ENCODE measurements around the gene ABCC8. TPM values are rescaled to one million over a fixed set of nuclear protein-coding genes. Genes with fewer than 3 reads are reported as not detected.
"Not testable (repeated sequence)": the region's sequence is repeated elsewhere in the genome, so short reads cannot be mapped to it uniquely, and the experiment has no call there.

Gene ABCC8
- total RNA-seq, 1 donor: not detected

GRCh38 chr11:17431139-17431538, 45.5 kb downstream of the ABCC8 start:
- no peak for DNase-seq (ENCODE audit: insufficient read length, low spot score, missing footprints)
- H3K4me1 ChIP-seq (ENCODE audit: insufficient read depth, low read length): no peaks in the 10 kb centered on the region
- TF ChIP-seq CTCF (IDR thresholded peaks at IDR 0.05; ENCODE audit: extremely low read depth, low read depth, low read length): no peak
- H3K4me3 ChIP-seq (ENCODE audit: insufficient read depth, low read length): no peak overlapping the region
- peaks cover 16% of the 10 kb centered on the region for H3K27me3 ChIP-seq (ENCODE audit: insufficient read depth, low read length)
- H2AFZ ChIP-seq (ENCODE audit: low read length): no peak overlapping the region
- no peak overlapping the region for H3K27ac ChIP-seq (ENCODE audit: low read depth, low read length)
- H3K9me3 ChIP-seq (ENCODE audit: low read depth, low read length): no peaks in the 10 kb centered on the region
- no peaks in the 10 kb centered on the region for H4K20me1 ChIP-seq (ENCODE audit: insufficient read depth, low read length)
- H3K79me2 ChIP-seq (ENCODE audit: insufficient read depth, low read length): no peaks in the 10 kb centered on the region
- no peak overlapping the region for H3K4me2 ChIP-seq (ENCODE audit: insufficient read depth, low read length)
- H3K36me3 ChIP-seq (ENCODE audit: insufficient read depth, low read length): no peaks in the 10 kb centered on the region

DNA sequence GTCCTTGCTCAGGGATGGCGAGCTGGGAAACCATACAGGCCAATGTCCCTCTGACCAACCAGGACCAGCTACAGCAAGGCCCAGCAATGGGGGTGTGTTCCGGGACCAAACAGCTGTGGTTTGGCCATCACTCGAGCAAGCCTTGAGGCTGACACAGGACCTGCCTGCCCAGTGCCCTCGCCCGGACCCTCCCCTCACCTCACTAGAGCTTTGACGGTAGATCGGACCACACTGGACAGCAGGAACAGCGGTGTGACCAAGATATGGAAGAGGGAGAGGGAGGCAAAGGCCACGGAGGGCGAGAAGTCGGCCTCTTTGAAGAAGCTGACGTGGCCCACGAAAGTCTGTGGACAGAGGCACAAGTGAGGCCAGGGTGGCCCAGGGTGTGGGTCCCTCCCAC, 46.0 kb downstream of the ABCC8 start:
- peaks cover 16% of the 10 kb centered on the region for H3K27me3 ChIP-seq (ENCODE audit: insufficient read depth, low read length)
- H3K79me2 ChIP-seq (ENCODE audit: insufficient read depth, low read length): no peaks in the 10 kb centered on the region
- H3K4me1 ChIP-seq (ENCODE audit: insufficient read depth, low read length): no peaks in the 10 kb centered on the region
- H3K9me3 ChIP-seq (ENCODE audit: low read depth, low read length): no peaks in the 10 kb centered on the region
- no peak overlapping the region for H3K4me3 ChIP-seq (ENCODE audit: insufficient read depth, low read length)
- no peak overlapping the region for H3K27ac ChIP-seq (ENCODE audit: low read depth, low read length)
- no peaks in the 10 kb centered on the region for H4K20me1 ChIP-seq (ENCODE audit: insufficient read depth, low read length)
- no peak for TF ChIP-seq CTCF (IDR thresholded peaks at IDR 0.05; ENCODE audit: extremely low read depth, low read depth, low read length)
- DNase-seq (ENCODE audit: insufficient read length, low spot score, missing footprints): no peak
- no peak overlapping the region for H3K4me2 ChIP-seq (ENCODE audit: insufficient read depth, low read length)
- H2AFZ ChIP-seq (ENCODE audit: low read length): no peak overlapping the region
- no peaks in the 10 kb centered on the region for H3K36me3 ChIP-seq (ENCODE audit: insufficient read depth, low read length)

- no peak for DNase-seq (ENCODE audit: insufficient read length, low spot score, missing footprints)
These were observed 47.7 kb downstream of the ABCC8 start for GRCh38 chr11:17428925-17429324.

DNA sequence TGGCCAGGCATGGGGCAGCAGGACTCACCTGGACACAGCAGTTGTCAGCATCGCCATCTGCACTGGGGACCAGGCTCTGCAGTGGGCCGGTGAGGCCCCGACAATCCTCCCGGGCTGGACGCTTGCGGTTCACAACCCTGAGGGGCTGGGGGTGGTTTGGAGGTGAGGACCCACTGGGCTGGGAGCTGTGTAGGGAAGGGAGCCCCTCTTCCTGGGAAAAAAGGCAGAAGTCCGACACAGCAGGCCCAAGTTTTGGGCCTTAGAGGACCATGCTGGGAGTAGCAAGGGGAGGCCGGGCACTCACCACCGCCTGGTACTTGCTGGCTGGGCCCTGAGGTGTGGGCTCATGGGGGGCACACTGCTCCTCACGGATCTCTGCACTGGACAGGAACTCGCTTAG, 48.4 kb downstream of the ABCC8 start:
- no peak overlapping the region for H3K27ac ChIP-seq (ENCODE audit: low read depth, low read length)
- no peak for DNase-seq (ENCODE audit: insufficient read length, low spot score, missing footprints)
- no peak overlapping the region for H2AFZ ChIP-seq (ENCODE audit: low read length)
- H4K20me1 ChIP-seq (ENCODE audit: insufficient read depth, low read length): no peaks in the 10 kb centered on the region
- TF ChIP-seq CTCF (IDR thresholded peaks at IDR 0.05; ENCODE audit: extremely low read depth, low read depth, low read length): no peak
- peaks cover 11% of the 10 kb centered on the region for H3K27me3 ChIP-seq (ENCODE audit: insufficient read depth, low read length)
- H3K9me3 ChIP-seq (ENCODE audit: low read depth, low read length): no peaks in the 10 kb centered on the region
- no peaks in the 10 kb centered on the region for H3K79me2 ChIP-seq (ENCODE audit: insufficient read depth, low read length)
- no peaks in the 10 kb centered on the region for H3K36me3 ChIP-seq (ENCODE audit: insufficient read depth, low read length)
- no peak overlapping the region for H3K4me2 ChIP-seq (ENCODE audit: insufficient read depth, low read length)
- H3K4me1 ChIP-seq (ENCODE audit: insufficient read depth, low read length): no peaks in the 10 kb centered on the region
- no peak overlapping the region for H3K4me3 ChIP-seq (ENCODE audit: insufficient read depth, low read length)

More at GRCh38 chr11:17428925-17429324, 47.7 kb downstream of the ABCC8 start:
- no peaks in the 10 kb centered on the region for H3K9me3 ChIP-seq (ENCODE audit: low read depth, low read length)
- H3K4me1 ChIP-seq (ENCODE audit: insufficient read depth, low read length): no peaks in the 10 kb centered on the region
- H3K27ac ChIP-seq (ENCODE audit: low read depth, low read length): no peak overlapping the region
- no peak overlapping the region for H3K4me2 ChIP-seq (ENCODE audit: insufficient read depth, low read length)
- H3K79me2 ChIP-seq (ENCODE audit: insufficient read depth, low read length): no peaks in the 10 kb centered on the region
- TF ChIP-seq CTCF (IDR thresholded peaks at IDR 0.05; ENCODE audit: extremely low read depth, low read depth, low read length): no peak
- H3K36me3 ChIP-seq (ENCODE audit: insufficient read depth, low read length): no peaks in the 10 kb centered on the region
- no peaks in the 10 kb centered on the region for H4K20me1 ChIP-seq (ENCODE audit: insufficient read depth, low read length)
- H2AFZ ChIP-seq (ENCODE audit: low read length): no peak overlapping the region
- peaks cover 16% of the 10 kb centered on the region for H3K27me3 ChIP-seq (ENCODE audit: insufficient read depth, low read length)
- H3K4me3 ChIP-seq (ENCODE audit: insufficient read depth, low read length): no peak overlapping the region

DNA sequence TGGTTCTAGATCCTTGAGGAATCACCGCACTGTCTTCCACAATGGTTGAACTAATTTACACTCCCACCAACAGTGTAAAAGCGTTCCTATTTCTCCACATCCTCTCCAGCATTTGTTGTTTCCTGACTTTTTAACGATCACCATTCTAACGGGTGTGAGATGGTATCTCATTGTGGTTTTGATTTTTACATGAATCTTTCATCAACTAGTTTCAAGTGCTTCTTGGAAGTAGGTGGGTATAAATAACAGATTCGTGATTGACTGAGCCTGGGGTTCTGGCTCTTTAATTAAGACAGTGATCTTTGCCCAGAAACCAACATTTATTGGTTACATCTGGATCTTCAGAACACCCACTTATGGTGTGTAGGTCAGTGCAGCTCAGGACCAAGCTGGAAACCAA, 50.4 kb downstream of the ABCC8 start:
- H3K9me3 ChIP-seq (ENCODE audit: low read depth, low read length); H3K79me2 ChIP-seq (ENCODE audit: insufficient read depth, low read length); DNase-seq (ENCODE audit: insufficient read length, low spot score, missing footprints); H4K20me1 ChIP-seq (ENCODE audit: insufficient read depth, low read length); H3K4me1 ChIP-seq (ENCODE audit: insufficient read depth, low read length); H2AFZ ChIP-seq (ENCODE audit: low read length); H3K4me2 ChIP-seq (ENCODE audit: insufficient read depth, low read length); H3K4me3 ChIP-seq (ENCODE audit: insufficient read depth, low read length); H3K27ac ChIP-seq (ENCODE audit: low read depth, low read length); H3K36me3 ChIP-seq (ENCODE audit: insufficient read depth, low read length); H3K27me3 ChIP-seq (ENCODE audit: insufficient read depth, low read length): not testable (repeated sequence)
